NB4 (cell line): ENCODE measurements around the gene TGFBR3.

Source experiments
- CTCF ChIP-seq: IDR thresholded peaks from one replicate; pipeline ENCODE4 v1.5.1; 2012; ENCODE audit warnings: low read depth, low read length
- POLR2A ChIP-seq: IDR thresholded peaks from 2 replicates; pipeline ENCODE4 v1.6.1; 2011; ENCODE audit warnings: mild to moderate bottlenecking; ENCODE audit not compliant: insufficient read length; ENCODE audit errors: extremely low read depth

DNA sequence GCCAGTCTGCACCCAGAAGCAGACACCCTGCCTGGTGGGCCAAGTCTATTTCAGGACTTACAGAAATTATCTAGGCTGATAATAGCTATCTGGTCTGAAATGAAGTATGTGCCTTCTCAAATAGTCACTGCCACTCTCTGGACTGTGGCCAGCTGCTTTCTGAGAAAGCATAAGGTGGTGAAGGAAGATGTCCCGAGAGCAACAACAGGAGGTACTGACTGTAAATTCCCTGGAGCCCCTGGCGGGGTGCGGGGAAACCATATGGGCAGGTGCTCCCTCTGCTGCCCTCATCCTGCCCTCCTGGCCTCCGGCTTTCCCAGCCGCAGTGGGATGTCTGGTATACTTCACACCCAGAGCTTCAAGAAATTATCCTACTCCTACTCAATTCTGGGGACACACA lies 86.8 kb downstream of the TGFBR3 start:
- TF ChIP-seq CTCF, result no peak
- TF ChIP-seq POLR2A, result no peak
